Measurements from ENCODE around the gene KIF18A. TPM values are rescaled to one million over a fixed set of nuclear protein-coding genes. Genes with fewer than 3 reads are reported as not detected.

The KIF18A gene
- total and polyA plus RNA-seq, 2 of the 13 experiments (the other 11 are each of a cell fraction or from before 2014, with no cell fraction given): 3.4 to 14.4 TPM

- 0 out of 2 replicates have a peak, but pooled peaks have one; percentile 13 for TF ChIP-seq ZNF740 (CRISPR knock-in tag; IDR thresholded peaks at IDR 0.05)
- no peak for TF ChIP-seq ZNF512 (CRISPR knock-in tag; IDR thresholded peaks at IDR 0.05)
- TF ChIP-seq ZNF746 (CRISPR knock-in tag; IDR thresholded peaks at IDR 0.05): no peak
- no peak for TF ChIP-seq ZEB1 (IDR thresholded peaks at IDR 0.05; ENCODE audit: insufficient replicate concordance, low read depth)
- TF ChIP-seq ZFP37 (CRISPR knock-in tag; IDR thresholded peaks at IDR 0.05; ENCODE audit: borderline replicate concordance): no peak
- TF ChIP-seq KDM5A (IDR thresholded peaks at IDR 0.05; ENCODE audit: borderline replicate concordance, low read length): no peak; the same call in 1 of the 2 replicates
- no peak for TF ChIP-seq ZNF10 (CRISPR knock-in tag; IDR thresholded peaks at IDR 0.05; ENCODE audit: borderline replicate concordance, low read depth)
- TF ChIP-seq FLYWCH1 (CRISPR knock-in tag; IDR thresholded peaks at IDR 0.05): no peak
- TF ChIP-seq ZNF615 (CRISPR knock-in tag; IDR thresholded peaks at IDR 0.05; ENCODE audit: borderline replicate concordance): no peak
- no peak for TF ChIP-seq MAFK (conservative IDR thresholded peaks at IDR 0.05 in 1 of 2, IDR thresholded peaks at IDR 0.05 in 1 of 2; ENCODE audit: low read length in 2 of 2)
- TF ChIP-seq ASH2L (IDR thresholded peaks at IDR 0.05; ENCODE audit: insufficient read length, low read depth, low read length): peak; percentile 93
- TF ChIP-seq CSRNP2 (CRISPR knock-in tag; conservative IDR thresholded peaks at IDR 0.05; ENCODE audit: low read depth): no peak
- no peak for TF ChIP-seq AKAP8 (CRISPR knock-in tag; IDR thresholded peaks at IDR 0.05)
- TF ChIP-seq ZNF234 (CRISPR knock-in tag; conservative IDR thresholded peaks at IDR 0.05): no peak
- no peak for TF ChIP-seq ZNF20 (CRISPR knock-in tag; IDR thresholded peaks at IDR 0.05)
- peak; percentile 47; the same call in 1 of the 2 replicates for TF ChIP-seq FOXP4 (CRISPR knock-in tag; IDR thresholded peaks at IDR 0.05)
- peak; percentile 35; the same call in 1 of the 2 replicates for TF ChIP-seq ZBTB7B (CRISPR knock-in tag; IDR thresholded peaks at IDR 0.05)
- no peak for TF ChIP-seq ZBTB49 (CRISPR knock-in tag; IDR thresholded peaks at IDR 0.05; ENCODE audit: borderline replicate concordance)
- peak; percentile 68 for TF ChIP-seq SP4 (CRISPR knock-in tag; IDR thresholded peaks at IDR 0.05)
- peak; percentile 100 for TF ChIP-seq SAP130 (CRISPR knock-in tag; IDR thresholded peaks at IDR 0.05; ENCODE audit: low read depth)
- TF ChIP-seq ZNF781 (CRISPR knock-in tag; IDR thresholded peaks at IDR 0.05; ENCODE audit: borderline replicate concordance, not compliant biosample characterization): peak; percentile 19
These were observed at the start of gene KIF18A, which contains the start of gene METTL15 (continued) for GRCh38 chr11:28107750-28108618.
